Stimulated activated naive CD4-positive, alpha-beta T cell treated with Interleukin-2 at 50 U/mL for 16 hours (primary cell): ENCODE measurements around the gene KDM4B.

Experiments used
- DNase-seq: peaks from one replicate; lab custom pipeline; 2025; lab: John Stamatoyannopoulos, UW

KDM4B gene

DNA sequence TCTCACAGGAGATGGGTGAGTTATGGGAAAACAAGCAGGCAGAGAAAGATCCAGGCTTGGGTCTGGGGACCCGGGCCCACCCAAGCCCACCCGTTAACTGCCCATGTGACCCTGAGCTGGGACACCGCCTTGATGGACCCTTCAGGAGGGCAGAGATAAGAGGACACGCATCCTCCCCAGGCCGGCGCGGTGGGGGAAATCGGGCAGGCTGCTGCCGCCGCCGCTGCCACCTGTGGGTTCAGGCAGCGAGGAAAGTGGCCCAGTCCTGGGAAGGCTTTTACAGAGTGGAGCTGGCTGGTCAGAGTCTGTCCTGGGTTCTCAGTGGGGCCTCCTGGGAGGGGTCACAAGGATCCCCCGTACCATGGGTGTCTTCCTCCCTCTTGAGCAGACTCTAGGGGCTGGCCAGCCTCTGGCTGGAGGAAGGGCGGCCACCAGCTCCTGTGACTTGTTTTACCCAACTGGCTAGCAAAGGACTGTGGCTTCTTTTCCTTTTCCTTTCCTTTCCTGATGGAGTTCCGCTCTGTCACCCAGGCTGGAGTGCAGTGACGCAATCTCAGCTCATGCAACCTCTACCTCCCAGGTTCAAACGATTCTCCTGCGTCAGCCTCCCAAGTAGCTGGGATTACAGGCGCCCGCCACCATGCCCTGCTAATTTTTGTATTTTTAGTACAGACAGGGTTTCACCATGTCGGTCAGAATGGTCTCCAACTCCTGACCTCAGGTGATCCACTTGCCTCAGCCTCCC is 155.4 kb downstream of the KDM4B start:
- no peak for DNase-seq

DNA sequence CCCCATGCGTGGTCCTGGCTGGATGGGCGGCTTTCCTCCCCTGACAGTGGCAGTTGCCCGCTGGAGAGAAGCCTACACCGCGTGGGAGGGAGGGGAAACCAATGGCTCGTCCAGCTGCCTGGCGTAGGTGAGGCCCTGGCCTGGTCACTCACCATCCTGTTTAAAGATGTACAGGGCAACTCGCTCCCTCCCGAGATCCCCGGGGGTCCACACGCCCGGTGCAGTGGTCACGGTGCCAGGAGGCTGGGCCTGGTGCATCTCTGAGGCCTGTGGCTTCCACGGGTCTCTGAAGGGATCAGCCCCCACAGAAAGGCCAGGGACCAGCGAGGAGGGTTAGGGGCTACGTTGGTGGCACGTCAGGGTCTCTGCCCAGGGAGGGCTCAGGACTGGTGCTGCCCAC is 156.5 kb downstream of the KDM4B start:
- DNase-seq = no peak

GRCh38 chr19:5125797-5126497 is 157.0 kb downstream of the KDM4B start:
- no peak for DNase-seq

GRCh38 chr19:5126498-5127223 is 157.7 kb downstream of the KDM4B start:
- DNase-seq = no peak

DNA sequence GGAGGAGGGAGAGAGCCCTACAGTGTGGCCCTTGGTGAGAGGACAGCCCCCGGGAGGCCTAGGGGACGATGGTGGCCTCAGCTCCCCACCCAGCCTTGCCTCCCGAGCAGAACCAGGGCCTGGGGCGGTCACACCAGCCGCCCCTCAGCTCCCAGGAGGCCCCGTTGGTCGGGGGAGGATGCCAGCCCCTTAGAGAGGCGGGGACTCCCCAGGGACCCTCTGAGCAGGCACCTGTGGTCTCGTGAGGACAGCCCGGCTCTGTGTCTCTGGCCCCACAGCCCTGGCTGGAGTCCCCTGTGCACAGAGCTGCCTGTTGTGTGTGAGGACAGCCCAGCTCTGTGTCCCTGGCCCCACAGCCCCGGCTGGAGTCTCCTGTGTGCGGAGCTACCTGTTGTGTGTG is 158.8 kb downstream of the KDM4B start:
- DNase-seq = no peak

DNA sequence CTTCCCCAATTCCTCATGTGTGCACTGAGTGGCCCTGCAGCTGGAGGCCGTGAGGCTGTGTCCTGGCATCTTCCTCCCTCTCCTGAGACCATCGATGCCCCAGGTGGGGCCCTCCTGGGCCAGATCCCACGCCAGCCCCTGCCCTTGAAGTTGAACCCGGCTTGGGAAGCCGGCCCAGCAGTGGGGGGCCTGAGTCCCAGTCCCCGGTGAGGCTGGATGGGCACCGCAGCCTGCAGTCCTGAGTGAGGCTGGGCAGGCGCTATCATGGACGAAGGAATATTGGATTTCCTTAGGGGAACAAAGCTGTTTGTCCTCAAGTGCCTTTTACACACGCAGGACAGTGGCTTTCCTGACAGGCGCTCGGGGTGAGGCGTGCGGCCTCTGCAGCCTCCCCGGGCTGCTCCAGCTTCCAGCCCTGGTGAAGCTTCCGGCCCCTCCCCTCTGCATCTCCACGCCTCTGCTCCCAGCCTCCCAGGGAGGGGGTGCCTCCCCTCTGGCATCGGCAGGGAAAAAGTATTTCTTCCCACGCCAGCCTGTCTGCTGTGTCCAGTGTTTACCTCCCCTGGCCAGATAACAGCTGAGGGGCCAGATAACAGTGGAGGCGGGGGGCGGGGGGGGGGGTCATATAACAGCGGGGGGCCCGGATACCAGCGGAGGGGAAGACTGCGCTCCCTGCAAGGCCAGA is 159.5 kb downstream of the KDM4B start:
- no peak for DNase-seq

DNA sequence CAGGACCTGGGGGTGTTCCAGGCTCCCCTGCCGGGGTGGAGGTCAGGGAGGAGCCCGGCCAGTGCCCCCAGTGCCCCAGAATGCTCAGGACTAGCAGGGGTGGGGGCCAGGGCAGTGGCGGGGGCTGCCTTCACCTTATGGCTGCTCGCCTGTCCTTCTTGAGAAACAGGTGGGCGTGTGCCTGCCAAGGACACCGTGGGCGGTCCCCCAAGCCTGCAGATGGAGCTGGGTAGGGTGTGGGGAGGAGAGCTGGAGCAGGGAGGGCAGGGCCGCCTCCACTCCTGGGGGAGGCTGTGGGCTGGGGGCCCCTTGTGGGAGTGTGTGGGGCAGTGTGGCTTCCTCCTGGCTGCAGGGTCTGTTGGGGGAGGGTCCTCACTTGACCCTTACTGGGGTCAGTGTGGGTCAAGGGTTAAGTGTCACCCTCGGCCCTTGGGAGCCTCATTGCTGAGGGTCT is 160.1 kb downstream of the KDM4B start:
- DNase-seq = no peak

GRCh38 chr19:5129691-5130090 is 160.8 kb downstream of the KDM4B start:
- no peak for DNase-seq

DNA sequence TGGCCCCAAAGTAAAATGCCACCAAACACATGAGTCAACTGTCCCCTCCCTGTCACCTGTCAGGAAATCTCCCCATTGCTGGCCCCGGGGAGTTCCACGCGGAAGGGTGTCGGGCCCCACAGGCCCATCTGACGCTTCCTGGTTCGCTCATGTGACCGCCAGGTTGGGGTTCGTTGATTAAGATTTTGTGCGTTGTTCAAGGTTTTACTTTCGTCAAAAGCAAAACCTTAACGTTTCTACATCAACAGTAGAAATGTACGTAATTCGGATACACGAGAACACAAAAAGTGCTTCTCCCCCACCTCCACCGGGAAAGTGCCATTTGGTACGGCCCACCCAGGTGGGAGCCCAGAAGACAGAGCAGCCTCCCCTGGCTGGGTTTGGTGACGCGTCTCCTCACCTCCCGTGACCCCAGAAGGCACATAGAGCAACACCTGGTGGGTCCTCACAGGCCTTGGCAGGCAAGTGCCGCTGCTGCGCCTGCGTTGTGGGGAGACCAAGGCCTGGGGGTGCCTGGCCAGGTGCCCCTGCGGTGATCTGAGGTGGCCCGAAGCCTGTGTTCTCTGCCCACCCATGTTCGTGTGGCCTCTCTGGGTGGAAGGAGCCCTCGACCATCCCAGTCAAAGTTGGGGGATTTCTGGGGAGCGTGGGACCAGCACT is 161.6 kb downstream of the KDM4B start:
- DNase-seq = no peak

DNA sequence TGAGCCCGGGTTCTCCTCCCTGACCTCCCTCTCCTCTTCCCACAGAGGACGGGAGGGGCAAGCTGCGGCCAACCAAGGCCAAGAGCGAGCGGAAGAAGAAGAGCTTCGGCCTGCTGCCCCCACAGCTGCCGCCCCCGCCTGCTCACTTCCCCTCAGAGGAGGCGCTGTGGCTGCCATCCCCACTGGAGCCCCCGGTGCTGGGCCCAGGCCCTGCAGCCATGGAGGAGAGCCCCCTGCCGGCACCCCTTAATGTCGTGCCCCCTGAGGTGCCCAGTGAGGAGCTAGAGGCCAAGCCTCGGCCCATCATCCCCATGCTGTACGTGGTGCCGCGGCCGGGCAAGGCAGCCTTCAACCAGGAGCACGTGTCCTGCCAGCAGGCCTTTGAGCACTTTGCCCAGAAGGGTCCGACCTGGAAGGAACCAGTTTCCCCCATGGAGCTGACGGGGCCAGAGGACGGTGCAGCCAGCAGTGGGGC is 162.2 kb downstream of the KDM4B start:
- DNase-seq = no peak

- no peak for DNase-seq
Measured at GRCh38 chr19:5131506-5132205, 162.7 kb downstream of the KDM4B start.

DNA sequence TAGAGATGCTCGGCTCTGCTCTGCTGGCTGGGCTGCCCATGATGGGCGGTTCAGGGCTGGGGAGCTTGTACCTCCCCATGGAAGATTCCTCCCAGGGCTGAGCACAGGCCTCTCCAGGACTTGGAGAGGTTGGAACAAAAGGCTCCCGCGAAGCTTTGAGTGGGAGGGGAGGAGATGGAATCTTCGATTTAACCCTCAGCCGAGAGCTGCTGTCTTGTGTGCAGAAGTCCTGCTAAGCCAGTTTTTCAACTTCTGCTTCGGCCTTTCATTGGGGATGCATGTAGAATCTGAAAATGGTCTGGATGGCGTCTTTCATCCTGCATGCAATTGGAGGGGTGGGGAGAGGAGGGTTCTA is 163.3 kb downstream of the KDM4B start:
- no peak for DNase-seq

GRCh38 chr19:5132698-5133651 is 164.1 kb downstream of the KDM4B start:
- no peak for DNase-seq

GRCh38 chr19:5133986-5134595 is 165.2 kb downstream of the KDM4B start:
- no peak for DNase-seq

DNA sequence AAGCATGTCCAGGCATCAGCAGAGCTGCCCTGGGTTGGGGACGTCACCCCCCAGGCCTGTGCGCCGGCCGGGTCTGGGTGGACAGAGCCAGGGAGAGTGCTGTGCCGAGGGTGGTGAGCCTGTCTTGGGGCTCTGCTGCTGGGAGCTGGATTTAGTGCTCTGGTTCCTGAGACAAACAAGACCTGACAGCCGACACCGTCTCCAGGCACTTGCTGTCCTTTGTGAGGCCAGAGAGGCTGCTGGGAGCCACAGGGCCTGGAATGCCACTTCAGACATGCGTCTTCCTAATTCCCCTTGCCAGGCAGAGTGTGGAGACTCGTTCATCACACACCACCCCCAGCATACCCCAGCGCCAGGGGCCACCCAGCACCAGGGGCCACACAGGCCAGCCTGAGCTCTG is 165.8 kb downstream of the KDM4B start:
- no peak for DNase-seq

GRCh38 chr19:5136073-5136855 is 167.4 kb downstream of the KDM4B start:
- DNase-seq = no peak

DNA sequence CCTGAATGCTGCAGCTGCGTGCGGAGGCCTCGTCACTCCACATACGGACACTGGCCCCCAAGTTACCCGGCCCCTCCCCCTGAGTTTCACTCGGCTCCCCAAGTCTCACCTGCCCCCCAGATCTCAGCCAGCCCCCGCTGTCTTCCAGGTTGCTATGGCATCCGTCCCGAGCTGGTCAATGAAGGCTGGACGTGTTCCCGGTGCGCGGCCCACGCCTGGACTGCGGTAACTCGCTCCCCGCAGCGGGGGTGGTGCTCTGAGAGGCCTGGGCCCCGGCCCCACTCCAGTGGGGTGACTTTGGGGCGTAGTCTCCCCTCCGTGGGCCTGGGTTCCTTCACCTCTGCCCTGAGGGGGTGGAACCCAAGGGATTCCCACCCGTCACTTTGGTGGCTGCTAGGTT is 168.2 kb downstream of the KDM4B start:
- no peak for DNase-seq

DNA sequence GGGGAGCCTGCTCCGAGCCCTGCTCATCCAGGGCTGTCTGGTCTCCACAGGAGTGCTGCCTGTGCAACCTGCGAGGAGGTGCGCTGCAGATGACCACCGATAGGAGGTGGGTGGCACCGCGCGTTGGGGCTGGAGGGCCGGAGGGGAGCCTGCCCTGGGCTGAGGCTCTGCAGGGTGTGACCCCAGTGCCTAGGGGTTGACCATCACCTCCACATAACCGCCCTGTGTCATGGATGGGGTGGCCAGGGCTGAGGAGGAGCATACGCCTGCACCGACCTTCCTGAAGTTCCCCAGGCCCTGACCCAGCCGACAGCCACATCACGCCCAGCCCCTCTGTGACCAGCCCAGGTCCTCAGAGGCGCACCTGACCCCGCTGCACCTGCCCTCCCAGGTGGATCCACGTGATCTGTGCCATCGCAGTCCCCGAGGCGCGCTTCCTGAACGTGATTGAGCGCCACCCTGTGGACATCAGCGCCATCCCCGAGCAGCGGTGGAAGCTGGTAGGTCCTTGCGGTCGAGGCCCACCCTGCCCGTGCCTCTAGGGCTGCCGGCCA is 168.7 kb downstream of the KDM4B start:
- no peak for DNase-seq
